ENCODE data around the gene VSIG10L. TPM values are rescaled to one million over a fixed set of nuclear protein-coding genes. Genes with fewer than 3 reads are reported as not detected.
A peak's percentile ranks its signal among the peaks of the same experiment; 100 is the strongest.

VSIG10L gene
- total RNA-seq, 1 donor: 0.10 TPM

GRCh38 chr19:51354103-51354741 lies 12.3 kb upstream of the VSIG10L start:
- H3K27me3 ChIP-seq (ENCODE audit: insufficient read depth, low read length): no peaks in the 10 kb centered on the region
- H3K4me3 ChIP-seq (ENCODE audit: low read length): no peak overlapping the region
- no peaks in the 10 kb centered on the region for H3K9me3 ChIP-seq (ENCODE audit: low read depth, low read length)
- peaks cover 9% of the 10 kb centered on the region for H3K4me1 ChIP-seq (ENCODE audit: insufficient read depth, low read length)

GRCh38 chr19:51352783-51353360 lies 10.9 kb upstream of the VSIG10L start:
- Histone ChIP-seq H3K27me3 (ENCODE audit: insufficient read depth, low read length) (no peaks in the 10 kb centered on the region), H3K4me1 (ENCODE audit: insufficient read depth, low read length) (peaks cover 9% of the 10 kb centered on the region), H3K4me3 (ENCODE audit: low read length) (no peak overlapping the region), H3K9me3 (ENCODE audit: low read depth, low read length) (no peaks in the 10 kb centered on the region)

GRCh38 chr19:51351266-51351990 lies 9.5 kb upstream of the VSIG10L start:
- H3K27me3 ChIP-seq (ENCODE audit: insufficient read depth, low read length): no peaks in the 10 kb centered on the region
- H3K4me1 ChIP-seq (ENCODE audit: insufficient read depth, low read length): peaks cover 9% of the 10 kb centered on the region
- no peaks in the 10 kb centered on the region for H3K9me3 ChIP-seq (ENCODE audit: low read depth, low read length)
- no peak overlapping the region for H3K4me3 ChIP-seq (ENCODE audit: low read length)

- Histone ChIP-seq H3K4me3 (ENCODE audit: low read length) (no peak overlapping the region), H3K4me1 (ENCODE audit: insufficient read depth, low read length) (peaks cover 13% of the 10 kb centered on the region), H3K9me3 (ENCODE audit: low read depth, low read length) (no peaks in the 10 kb centered on the region)
These were observed 5.4 kb upstream of the VSIG10L start for GRCh38 chr19:51347209-51347928.

GRCh38 chr19:51346742-51347141 lies 4.8 kb upstream of the VSIG10L start:
- peaks cover 13% of the 10 kb centered on the region for H3K4me1 ChIP-seq (ENCODE audit: insufficient read depth, low read length)
- no peaks in the 10 kb centered on the region for H3K9me3 ChIP-seq (ENCODE audit: low read depth, low read length)
- H3K27me3 ChIP-seq (ENCODE audit: insufficient read depth, low read length): no peaks in the 10 kb centered on the region
- no peak overlapping the region for H3K4me3 ChIP-seq (ENCODE audit: low read length)

More at GRCh38 chr19:51347209-51347928, 5.4 kb upstream of the VSIG10L start:
- no peaks in the 10 kb centered on the region for H3K27me3 ChIP-seq (ENCODE audit: insufficient read depth, low read length)

GRCh38 chr19:51345076-51345620 lies 3.2 kb upstream of the VSIG10L start:
- Histone ChIP-seq H3K4me3 (ENCODE audit: low read length) (no peak overlapping the region), H3K4me1 (ENCODE audit: insufficient read depth, low read length) (peaks cover 18% of the 10 kb centered on the region)

GRCh38 chr19:51342631-51343569 lies 961 bp upstream of the VSIG10L start:
- peaks cover 30% of the 10 kb centered on the region for H3K4me1 ChIP-seq (ENCODE audit: insufficient read depth, low read length)
- no peaks in the 10 kb centered on the region for H3K9me3 ChIP-seq (ENCODE audit: low read depth, low read length)
- no peak overlapping the region for H3K4me3 ChIP-seq (ENCODE audit: low read length)
- no peaks in the 10 kb centered on the region for H3K27me3 ChIP-seq (ENCODE audit: insufficient read depth, low read length)

More at GRCh38 chr19:51345076-51345620, 3.2 kb upstream of the VSIG10L start:
- no peaks in the 10 kb centered on the region for H3K27me3 ChIP-seq (ENCODE audit: insufficient read depth, low read length)
- no peaks in the 10 kb centered on the region for H3K9me3 ChIP-seq (ENCODE audit: low read depth, low read length)

GRCh38 chr19:51341066-51341465 lies 873 bp downstream of the VSIG10L start:
- Histone ChIP-seq H3K27me3 (ENCODE audit: insufficient read depth, low read length) (no peaks in the 10 kb centered on the region), H3K4me3 (ENCODE audit: low read length) (no peak overlapping the region), H3K4me1 (ENCODE audit: insufficient read depth, low read length) (peaks cover 30% of the 10 kb centered on the region), H3K9me3 (ENCODE audit: low read depth, low read length) (no peaks in the 10 kb centered on the region)

GRCh38 chr19:51339687-51340656 lies 2.0 kb downstream of the VSIG10L start:
- H3K4me1 ChIP-seq (ENCODE audit: insufficient read depth, low read length): peaks cover 25% of the 10 kb centered on the region
- H3K27me3 ChIP-seq (ENCODE audit: insufficient read depth, low read length): no peaks in the 10 kb centered on the region
- H3K4me3 ChIP-seq (ENCODE audit: low read length): peak overlapping the region; percentile 46
- H3K9me3 ChIP-seq (ENCODE audit: low read depth, low read length): no peaks in the 10 kb centered on the region

GRCh38 chr19:51339313-51339686 lies 2.6 kb downstream of the VSIG10L start:
- Histone ChIP-seq H3K4me1 (ENCODE audit: insufficient read depth, low read length) (peaks cover 21% of the 10 kb centered on the region), H3K27me3 (ENCODE audit: insufficient read depth, low read length) (no peaks in the 10 kb centered on the region), H3K9me3 (ENCODE audit: low read depth, low read length) (no peaks in the 10 kb centered on the region), H3K4me3 (ENCODE audit: low read length) (peak overlapping the region; percentile 46)

GRCh38 chr19:51338563-51339312 lies 3.2 kb downstream of the VSIG10L start:
- Histone ChIP-seq H3K27me3 (ENCODE audit: insufficient read depth, low read length) (no peaks in the 10 kb centered on the region), H3K4me3 (ENCODE audit: low read length) (peak overlapping the region; percentile 46), H3K9me3 (ENCODE audit: low read depth, low read length) (no peaks in the 10 kb centered on the region), H3K4me1 (ENCODE audit: insufficient read depth, low read length) (peaks cover 17% of the 10 kb centered on the region)

GRCh38 chr19:51337861-51338562 lies 3.9 kb downstream of the VSIG10L start:
- no peak overlapping the region for H3K4me3 ChIP-seq (ENCODE audit: low read length)
- H3K4me1 ChIP-seq (ENCODE audit: insufficient read depth, low read length): peaks cover 17% of the 10 kb centered on the region
- no peaks in the 10 kb centered on the region for H3K27me3 ChIP-seq (ENCODE audit: insufficient read depth, low read length)
- no peaks in the 10 kb centered on the region for H3K9me3 ChIP-seq (ENCODE audit: low read depth, low read length)

All from mononuclear cell (primary cell).